Measurements from ENCODE around the gene SLAMF6. TPM values are rescaled to one million over a fixed set of nuclear protein-coding genes. Genes with fewer than 3 reads are reported as not detected.

Gene SLAMF6
- total and polyA plus RNA-seq, 4 donors: 0.76 to 1.2 (median 0.92) TPM

GRCh38 chr1:160467576-160467975 lies 55.5 kb downstream of the SLAMF6 start:
- no peaks in the 10 kb centered on the region for H3K36me3 ChIP-seq (ENCODE audit: control insufficient read depth in 4 of 4, insufficient read depth in 3 of 4, low read depth in 1 of 4, low read length in 3 of 4)
- DNase-seq (ENCODE audit: low spot score): no peak
- H3K27ac ChIP-seq (ENCODE audit: low read depth in 1 of 2, low read length in 2 of 2): no peak overlapping the region
- no peaks in the 10 kb centered on the region for H3K9me3 ChIP-seq (ENCODE audit: control insufficient read depth in 4 of 4, low read length in 3 of 4)
- no peak overlapping the region for H3K9ac ChIP-seq (ENCODE audit: low read depth in 1 of 2, low read length in 2 of 2)
- no peaks in the 10 kb centered on the region for H3K4me1 ChIP-seq (ENCODE audit: control insufficient read depth in 4 of 4, insufficient read depth in 4 of 4, low read length in 3 of 4)
- TF ChIP-seq HNF4A (conservative IDR thresholded peaks at IDR 0.05) (no peak), RAD21 (IDR thresholded peaks at IDR 0.05) (no peak), JUND (IDR thresholded peaks at IDR 0.05) (no peak), ATF3 (IDR thresholded peaks at IDR 0.05) (no peak), YY1 (IDR thresholded peaks at IDR 0.05) (no peak), EGR1 (IDR thresholded peaks at IDR 0.05; ENCODE audit: low read depth in 2 of 2) (no peak), FOXA1 (IDR thresholded peaks at IDR 0.05) (no peak), HNF4G (IDR thresholded peaks at IDR 0.05) (no peak), MAX (IDR thresholded peaks at IDR 0.05) (no peak), REST (IDR thresholded peaks at IDR 0.05) (no peak), TAF1 (conservative IDR thresholded peaks at IDR 0.05) (no peak), CTCF (IDR thresholded peaks at IDR 0.05; ENCODE audit: low read depth, low read length, missing input control) (no peak), GABPA (IDR thresholded peaks at IDR 0.05 in 1 of 2, conservative IDR thresholded peaks at IDR 0.05 in 1 of 2) (no peak), FOXA2 (IDR thresholded peaks at IDR 0.05) (no peak), ZBTB33 (IDR thresholded peaks at IDR 0.05) (no peak), NR2F2 (IDR thresholded peaks at IDR 0.05) (no peak)
- peaks cover 0 to 4% (median 0%) of the 10 kb centered on the region in 4 donors for H3K27me3 ChIP-seq (ENCODE audit: control insufficient read depth in 4 of 4, insufficient read depth in 4 of 4, low read length in 3 of 4)
- H3K4me3 ChIP-seq (ENCODE audit: low read depth in 1 of 3, low read length in 3 of 3): no peak overlapping the region

- H3K27ac ChIP-seq (ENCODE audit: low read depth in 1 of 2, low read length in 2 of 2): no peak overlapping the region
- no peaks in the 10 kb centered on the region for H3K9me3 ChIP-seq (ENCODE audit: control insufficient read depth in 4 of 4, low read length in 3 of 4)
- 92% methylated on average over 2 of the region's 2 CpGs for WGBS
- no peak overlapping the region for H3K9ac ChIP-seq (ENCODE audit: low read depth in 1 of 2, low read length in 2 of 2)
- no peaks in the 10 kb centered on the region for H3K4me1 ChIP-seq (ENCODE audit: control insufficient read depth in 4 of 4, insufficient read depth in 4 of 4, low read length in 3 of 4)
- H3K4me3 ChIP-seq (ENCODE audit: low read depth in 1 of 3, low read length in 3 of 3): no peak overlapping the region
- H3K36me3 ChIP-seq (ENCODE audit: control insufficient read depth in 4 of 4, insufficient read depth in 3 of 4, low read depth in 1 of 4, low read length in 3 of 4): no peaks in the 10 kb centered on the region
- no peak for TF ChIP-seq GABPA (IDR thresholded peaks at IDR 0.05 in 1 of 2, conservative IDR thresholded peaks at IDR 0.05 in 1 of 2)
- DNase-seq (ENCODE audit: low spot score): no peak
- peaks cover 0 to 4% (median 0%) of the 10 kb centered on the region in 4 donors for H3K27me3 ChIP-seq (ENCODE audit: control insufficient read depth in 4 of 4, insufficient read depth in 4 of 4, low read length in 3 of 4)
Measured at GRCh38 chr1:160466961-160467360, 56.1 kb downstream of the SLAMF6 start.

Measured in liver (tissue), 9 donors.